BLaER1 treated with 17β-estradiol and CSF1 and Interleukin-3, amounts not matched to agents 10 nM and 100 nM (cell line): ENCODE data around the gene TMCC2.

Experiments
- H3K27ac ChIP-seq, 11 experiments: shearing (Covaris generic); formaldehyde crosslinking; 2 replicates each; pipeline ENCODE4 v1.8.1; 2022
- H3K27me3 ChIP-seq, 11 experiments: shearing (Covaris generic); formaldehyde crosslinking; 2 replicates each; pipeline ENCODE4 v1.8.1; 2022
- H3K36me3 ChIP-seq, 11 experiments: shearing (Covaris generic); formaldehyde crosslinking; 2 replicates each; pipeline ENCODE4 v1.8.1; 2022
- H3K4me1 ChIP-seq, 10 experiments: shearing (Covaris generic); formaldehyde crosslinking; 2 replicates each; pipeline ENCODE4 v1.8.1; 2022
- H3K4me2 ChIP-seq, 11 experiments: shearing (Covaris generic); formaldehyde crosslinking; 2 replicates each; pipeline ENCODE4 v1.8.1; 2022
- H3K4me3 ChIP-seq, 10 experiments: shearing (Covaris generic); formaldehyde crosslinking; 2 replicates each; pipeline ENCODE4 v1.8.1; 2022
- H3K9ac ChIP-seq, 11 experiments: shearing (Covaris generic); formaldehyde crosslinking; 2 replicates each; pipeline ENCODE4 v1.8.1; 2022
- H3K9me3 ChIP-seq, 11 experiments: shearing (Covaris generic); formaldehyde crosslinking; replicated peaks in 1 of 11; 2 replicates each; pipeline ENCODE4 v1.8.1; 2022
- H4K20me1 ChIP-seq, 11 experiments: shearing (Covaris generic); formaldehyde crosslinking; 2 replicates each; pipeline ENCODE4 v1.8.1; 2022
- Cebpa-rat ChIP-seq, 11 experiments: shearing (Covaris generic); IDR thresholded peaks; 2 replicates each; pipeline ENCODE4 v1.8.1; 2022

The TMCC2 gene

GRCh38 chr1:205259324-205259832, 31.6 kb downstream of the TMCC2 start:
- Histone ChIP-seq H3K36me3 (no peaks in the 10 kb centered on the region), H3K9ac (peak overlapping the region in 3 of 11 experiments; percentile 11 to 38 (median 34); a peak in 3 of 22 replicates), H3K27me3 (peaks cover 0 to 26% (median 7%) of the 10 kb centered on the region in 11 experiments; a peak in 13 of 22 replicates), H3K9me3 (no peaks in the 10 kb centered on the region), H3K4me3 (no peak overlapping the region), H4K20me1 (no peaks in the 10 kb centered on the region), H3K27ac (peak overlapping the region in 9 of 11 experiments; percentile 13 to 63 (median 50); a peak in 15 of 22 replicates), H3K4me1 (peaks cover 27 to 76% (median 68%) of the 10 kb centered on the region in 10 experiments), H3K4me2 (peak overlapping the region in 10 of 11 experiments; percentile 14 to 99 (median 72); a peak in 19 of 22 replicates)
- no peak for TF ChIP-seq Cebpa-rat (IDR thresholded peaks at IDR 0.05)

- Histone ChIP-seq H3K9me3 (no peaks in the 10 kb centered on the region), H3K4me3 (no peak overlapping the region), H3K4me1 (peaks cover 28 to 82% (median 69%) of the 10 kb centered on the region in 10 experiments), H3K4me2 (peak overlapping the region in 10 of 11 experiments; percentile 14 to 99 (median 72); a peak in 19 of 22 replicates), H3K9ac (peak overlapping the region in 2 of 11 experiments; percentile 34 to 38; a peak in 1 of 22 replicates), H3K27ac (peak overlapping the region in 9 of 11 experiments; percentile 13 to 63 (median 50); a peak in 14 of 22 replicates), H3K27me3 (peaks cover 0 to 26% (median 7%) of the 10 kb centered on the region in 11 experiments; a peak in 13 of 22 replicates), H4K20me1 (no peaks in the 10 kb centered on the region), H3K36me3 (no peaks in the 10 kb centered on the region)
- no peak for TF ChIP-seq Cebpa-rat (IDR thresholded peaks at IDR 0.05)
Observed at GRCh38 chr1:205259998-205260397, 32.3 kb downstream of the TMCC2 start.

GRCh38 chr1:205260948-205261732, 33.4 kb downstream of the TMCC2 start:
- H3K4me2 ChIP-seq: peak overlapping the region; percentile 53 to 99 (median 93)
- peaks cover 0 to 26% (median 7%) of the 10 kb centered on the region in 11 experiments; a peak in 13 of 22 replicates for H3K27me3 ChIP-seq
- peak overlapping the region in 3 of 10 experiments; percentile 17 to 46 (median 45); a peak in 2 of 20 replicates for H3K4me3 ChIP-seq
- H3K9ac ChIP-seq: peak overlapping the region in 8 of 11 experiments; percentile 45 to 68 (median 58); a peak in 10 of 22 replicates
- H3K36me3 ChIP-seq: no peaks in the 10 kb centered on the region
- H3K9me3 ChIP-seq: no peaks in the 10 kb centered on the region; a peak in 2 of 22 replicates
- TF ChIP-seq Cebpa-rat (IDR thresholded peaks at IDR 0.05): peak in 9 of 11 experiments; percentile 43 to 80 (median 71); a peak in 15 of 22 replicates
- H4K20me1 ChIP-seq: no peaks in the 10 kb centered on the region
- H3K27ac ChIP-seq: peak overlapping the region in 9 of 11 experiments; percentile 46 to 85 (median 79); a peak in 17 of 22 replicates
- peaks cover 38 to 93% (median 78%) of the 10 kb centered on the region in 10 experiments for H3K4me1 ChIP-seq

- Histone ChIP-seq H3K9me3 (no peaks in the 10 kb centered on the region; a peak in 2 of 22 replicates), H3K36me3 (no peaks in the 10 kb centered on the region), H3K27ac (peak overlapping the region in 10 of 11 experiments; percentile 14 to 85 (median 76); a peak in 18 of 22 replicates), H4K20me1 (no peaks in the 10 kb centered on the region), H3K4me3 (peak overlapping the region in 6 of 10 experiments; percentile 33 to 46 (median 42); a peak in 11 of 20 replicates), H3K4me2 (peak overlapping the region; percentile 53 to 99 (median 93)), H3K9ac (peak overlapping the region in 10 of 11 experiments; percentile 14 to 68 (median 58); a peak in 19 of 22 replicates), H3K4me1 (peaks cover 48 to 99% (median 86%) of the 10 kb centered on the region in 10 experiments), H3K27me3 (peaks cover 0 to 26% (median 7%) of the 10 kb centered on the region in 11 experiments; a peak in 13 of 22 replicates)
- TF ChIP-seq Cebpa-rat (IDR thresholded peaks at IDR 0.05): no peak
Observed at GRCh38 chr1:205261946-205262691, 34.4 kb downstream of the TMCC2 start.

- TF ChIP-seq Cebpa-rat (IDR thresholded peaks at IDR 0.05): no peak
- H3K36me3 ChIP-seq: no peaks in the 10 kb centered on the region
- H4K20me1 ChIP-seq: no peaks in the 10 kb centered on the region
- no peaks in the 10 kb centered on the region; a peak in 2 of 22 replicates for H3K9me3 ChIP-seq
- H3K27me3 ChIP-seq: peaks cover 0 to 26% (median 7%) of the 10 kb centered on the region in 11 experiments; a peak in 13 of 22 replicates
- peaks cover 54 to 100% (median 93%) of the 10 kb centered on the region in 10 experiments for H3K4me1 ChIP-seq
- H3K4me2 ChIP-seq: peak overlapping the region; percentile 53 to 99 (median 93)
- peak overlapping the region in 6 of 10 experiments; percentile 33 to 46 (median 42); a peak in 10 of 20 replicates for H3K4me3 ChIP-seq
- H3K27ac ChIP-seq: peak overlapping the region in 9 of 11 experiments; percentile 46 to 85 (median 79); a peak in 17 of 22 replicates
- peak overlapping the region in 9 of 11 experiments; percentile 45 to 68 (median 59); a peak in 17 of 22 replicates for H3K9ac ChIP-seq
Observed at GRCh38 chr1:205262731-205263171, 35.0 kb downstream of the TMCC2 start.

- Histone ChIP-seq H3K4me3 (no peak overlapping the region), H3K4me1 (peaks cover 61 to 100% (median 94%) of the 10 kb centered on the region in 10 experiments)
- TF ChIP-seq Cebpa-rat (IDR thresholded peaks at IDR 0.05): no peak
Observed at GRCh38 chr1:205263580-205264190, 35.9 kb downstream of the TMCC2 start.

GRCh38 chr1:205266611-205267305, 39.0 kb downstream of the TMCC2 start:
- H3K4me1 ChIP-seq: peaks cover 51 to 99% (median 75%) of the 10 kb centered on the region in 10 experiments
- peaks cover 0 to 21% (median 7%) of the 10 kb centered on the region in 11 experiments; a peak in 13 of 22 replicates for H3K27me3 ChIP-seq
- H3K9ac ChIP-seq: peak overlapping the region in 9 of 11 experiments; percentile 43 to 76 (median 66); a peak in 15 of 22 replicates
- no peak for TF ChIP-seq Cebpa-rat (IDR thresholded peaks at IDR 0.05)
- peak overlapping the region in 7 of 10 experiments; percentile 25 to 52 (median 46); a peak in 9 of 20 replicates for H3K4me3 ChIP-seq
- peak overlapping the region; percentile 75 to 96 (median 91) for H3K4me2 ChIP-seq
- H3K27ac ChIP-seq: peak overlapping the region in 9 of 11 experiments; percentile 61 to 85 (median 77); a peak in 19 of 22 replicates
- no peaks in the 10 kb centered on the region for H3K36me3 ChIP-seq
- no peaks in the 10 kb centered on the region; a peak in 2 of 22 replicates for H3K9me3 ChIP-seq
- H4K20me1 ChIP-seq: 0 out of 22 replicates have a peak, but pooled peaks cover 0 to 7% (median 0%) of the 10 kb centered on the region in 11 experiments

More at GRCh38 chr1:205263580-205264190, 35.9 kb downstream of the TMCC2 start:
- peak overlapping the region in 3 of 11 experiments; percentile 61 to 68 (median 67); a peak in 4 of 22 replicates for H3K9ac ChIP-seq
- peak overlapping the region; percentile 53 to 99 (median 93); a peak in 20 of 22 replicates for H3K4me2 ChIP-seq
- H3K27me3 ChIP-seq: peaks cover 0 to 26% (median 7%) of the 10 kb centered on the region in 11 experiments; a peak in 13 of 22 replicates
- H3K36me3 ChIP-seq: no peaks in the 10 kb centered on the region
- H3K9me3 ChIP-seq: no peaks in the 10 kb centered on the region; a peak in 2 of 22 replicates
- peak overlapping the region in 8 of 11 experiments; percentile 17 to 85 (median 76); a peak in 12 of 22 replicates for H3K27ac ChIP-seq
- H4K20me1 ChIP-seq: no peaks in the 10 kb centered on the region
